Heart right ventricle (tissue), 16 donors: ENCODE data around the gene PANX2. TPM values are rescaled to one million over a fixed set of nuclear protein-coding genes. Genes with fewer than 3 reads are reported as not detected.
A peak's percentile ranks its signal among the peaks of the same experiment; 100 is the strongest.

ENCODE experiments used
- ATAC-seq, 8 donors: fragments of 200-7000 bp; cut with Tn5 transposase; one replicate each; pipeline ENCODE4 v1.9.1; 2020; ENCODE audit warnings: mild to moderate bottlenecking in 8 of 8, moderate library complexity in 8 of 8, moderate number of reproducible peaks in 1 of 8
- DNase-seq, 2 donors: peaks; one replicate each; pipeline ENCODE4 v3.0.0-alpha.2; 2020
- H3K27ac ChIP-seq, 10 donors: fragments of 200-600 bp; sonication (generic) in 2 of 10; one replicate each; pipeline versions ENCODE4 v1.5.0 to v1.8.0; 2020 to 2022; ENCODE audit warnings: mild to moderate bottlenecking in 3 of 10
- H3K27me3 ChIP-seq, 7 donors: fragments of 200-600 bp; one replicate each; pipeline ENCODE4 v1.8.0; 2021 to 2022; ENCODE audit warnings: mild to moderate bottlenecking in 2 of 7
- H3K36me3 ChIP-seq, 9 donors: fragments of 200-600 bp; sonication (generic) in 1 of 9; one replicate each; pipeline versions ENCODE4 v1.5.0 to v1.8.0; 2020 to 2022; ENCODE audit warnings: mild to moderate bottlenecking in 2 of 9
- H3K4me1 ChIP-seq, 9 donors: fragments of 200-600 bp; sonication (generic) in 1 of 9; one replicate each; pipeline versions ENCODE4 v1.5.0 to v1.8.0; 2020 to 2022; ENCODE audit warnings: mild to moderate bottlenecking in 4 of 9
- H3K4me3 ChIP-seq, 10 donors: fragments of 200-600 bp; sonication (generic) in 2 of 10; one replicate each; pipeline versions ENCODE4 v1.5.0 to v1.8.0; 2020 to 2022; ENCODE audit warnings: mild to moderate bottlenecking in 7 of 10, moderate library complexity in 2 of 10
- H3K9me3 ChIP-seq, 11 donors: fragments of 200-600 bp in 10 of 11; sonication (generic) in 2 of 11; one replicate each; pipeline versions ENCODE4 v1.5.0 to v1.8.0; 2013 to 2022; ENCODE audit warnings: mild to moderate bottlenecking in 2 of 11, control low read depth in 1 of 11, moderate library complexity in 1 of 11
- WGBS, 2 donors: extraction: QIAGEN DNeasy Blood & Tissue Kit; methylation state at CpG; one replicate each; pipeline ENCODE4 v1.1.7; 2013; ENCODE audit warnings: inconsistent platforms in 1 of 2; 5-methylcytosine and 5-hydroxymethylcytosine counted together
- intact Hi-C, 10 donors: fragments of 100-400 bp; cut with DNase I; formaldehyde crosslinking; loops; one replicate each; pipeline versions ENCODE4 v1.11.1 to v1.14.2; 2022
- polyA plus RNA-seq, 2 donors: library from polyadenylated mRNA; stranded (reverse); fragments of 200-250 nt; gene quantifications; one replicate each; pipeline ENCODE4 v1.2.3, GENCODE V29; 2013
- total RNA-seq, 10 donors: library from RNA; stranded (reverse); fragmentation: NEBNext Ultra II Directional in 3 of 10; extraction: Animal tissue kit (Norgen Biotek cat#: 25700) in 3 of 10; gene quantifications; one replicate each; pipeline versions ENCODE4 v1.2.1 to v1.2.4, GENCODE V29; 2021 to 2023
- TF ChIP-seq, protein P1 (sequence below), 9 donors: fragments of 200-600 bp; sonication (generic) in 2 of 9; IDR thresholded peaks; one replicate each; pipeline versions ENCODE4 v1.5.0 to v1.8.0; 2021 to 2022; ENCODE audit warnings: antibody characterized with exemption in 9 of 9, mild to moderate bottlenecking in 5 of 9, moderate library complexity in 1 of 9
- donor health status: Arrhythmogenic right ventricular cardiomyopathy.
- donor health status: ischemic (EF 13 %, LVEDD 7.1; RV severe dilation, severe dysfunction).
- donor health status: healthy with polysubstance abuse.
- donor health status: DM: no; HTN: yes; CAD: no.
- donor health status: DM: no; HTN: no; CAD: no.
- donor health status: ischemic (EF 25% LVEDD 6.9; RV normal size, moderate dysfunction).
- donor health status: ischemic (EF 25% LVEDD 5.7; RV mildly dilated, moderate dysfunction).
- donor health status: healthy.
- donor health status: DM: yes; HTN: yes; CAD: no.
- donor health status: Ischemic cardiomyopathy.
- donor health status: ischemic (EF 35%, LVEDD 5.7; RV mildly dilated, moderate dysfunction).
- donor health status: nonischemic (EF 11% LVEDD 7.7; RV severe dilation, severe dysfunction).
- donor health status: DM: yes; HTN: yes; CAD: no.
- donor health status: PGD.
- donor health status: ischemic (EF 29% LVEDD 5.4; RV normal size, mild dysfunction).
- donor health status: nonischemic (EF 23%, LVEDD 6.1; RV moderate dilation, normal function).

PANX2 gene
- total and polyA plus RNA-seq, 12 donors: 0.07 to 0.61 (median 0.21) TPM; not detected in 3

GRCh38 chr22:50192436-50193204 is 22.1 kb downstream of the PANX2 start:
- TF ChIP-seq, protein P1, sequence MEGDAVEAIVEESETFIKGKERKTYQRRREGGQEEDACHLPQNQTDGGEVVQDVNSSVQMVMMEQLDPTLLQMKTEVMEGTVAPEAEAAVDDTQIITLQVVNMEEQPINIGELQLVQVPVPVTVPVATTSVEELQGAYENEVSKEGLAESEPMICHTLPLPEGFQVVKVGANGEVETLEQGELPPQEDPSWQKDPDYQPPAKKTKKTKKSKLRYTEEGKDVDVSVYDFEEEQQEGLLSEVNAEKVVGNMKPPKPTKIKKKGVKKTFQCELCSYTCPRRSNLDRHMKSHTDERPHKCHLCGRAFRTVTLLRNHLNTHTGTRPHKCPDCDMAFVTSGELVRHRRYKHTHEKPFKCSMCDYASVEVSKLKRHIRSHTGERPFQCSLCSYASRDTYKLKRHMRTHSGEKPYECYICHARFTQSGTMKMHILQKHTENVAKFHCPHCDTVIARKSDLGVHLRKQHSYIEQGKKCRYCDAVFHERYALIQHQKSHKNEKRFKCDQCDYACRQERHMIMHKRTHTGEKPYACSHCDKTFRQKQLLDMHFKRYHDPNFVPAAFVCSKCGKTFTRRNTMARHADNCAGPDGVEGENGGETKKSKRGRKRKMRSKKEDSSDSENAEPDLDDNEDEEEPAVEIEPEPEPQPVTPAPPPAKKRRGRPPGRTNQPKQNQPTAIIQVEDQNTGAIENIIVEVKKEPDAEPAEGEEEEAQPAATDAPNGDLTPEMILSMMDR (IDR thresholded peaks at IDR 0.05): no peak
- WGBS, 2 donors: 82 to 90% methylated on average over 25 of the region's 25 CpGs
- peaks cover 0 to 54% (median 5%) of the 10 kb centered on the region in 9 donors for H3K36me3 ChIP-seq
- no peaks in the 10 kb centered on the region for H3K9me3 ChIP-seq
- ATAC-seq (no peak), DNase-seq (peak in 1 of 2 donors; percentile 23)
- no peaks in the 10 kb centered on the region for H3K27me3 ChIP-seq
- peak overlapping the region in 1 of 10 donors; percentile 63 for H3K4me3 ChIP-seq
- peaks cover 10 to 54% (median 31%) of the 10 kb centered on the region in 9 donors for H3K4me1 ChIP-seq
- intact Hi-C loops: loop anchor here in 1 of 10 donors (10.0 kb wide), 1 partner anchor 268 kb away; no protein-coding TSS in a partner anchor
- peak overlapping the region in 6 of 10 donors; percentile 19 to 97 (median 32) for H3K27ac ChIP-seq

DNA sequence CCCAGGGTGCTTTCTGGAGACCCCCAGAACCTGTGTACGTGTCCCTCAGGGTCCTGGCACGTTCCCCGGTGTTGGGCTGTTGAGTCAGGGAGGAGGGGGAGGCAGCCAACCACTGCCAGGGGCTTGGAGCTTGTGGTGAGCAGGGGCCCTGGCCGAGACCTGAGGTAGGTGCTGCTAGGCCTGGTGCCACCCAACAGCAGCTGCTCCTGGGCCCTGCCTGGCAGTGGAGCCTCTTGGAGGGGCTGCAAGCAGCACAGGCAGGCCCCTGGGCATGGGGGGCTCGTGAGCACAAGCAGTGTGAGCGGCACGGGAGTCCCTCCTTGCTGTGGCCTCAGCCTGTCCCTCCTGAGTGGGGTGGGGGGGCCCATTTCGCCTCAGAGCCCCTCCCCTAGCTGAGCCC is 23.1 kb downstream of the PANX2 start:
- Histone ChIP-seq H3K4me1 (peaks cover 10 to 47% (median 29%) of the 10 kb centered on the region in 9 donors), H3K36me3 (peaks cover 0 to 64% (median 5%) of the 10 kb centered on the region in 9 donors), H3K27me3 (no peaks in the 10 kb centered on the region), H3K4me3 (no peak overlapping the region), H3K9me3 (no peaks in the 10 kb centered on the region), H3K27ac (no peak overlapping the region)
- no peak for DNase-seq
- intact Hi-C loops: loop anchor here in 1 of 10 donors (10.0 kb wide), 1 partner anchor 269 kb away; no protein-coding TSS in a partner anchor
- TF ChIP-seq, protein P1 (IDR thresholded peaks at IDR 0.05): no peak
- no peak for ATAC-seq
- 84 to 89% methylated on average over 8 of the region's 8 CpGs for WGBS, 2 donors

GRCh38 chr22:50194037-50194805 is 23.7 kb downstream of the PANX2 start:
- Histone ChIP-seq H3K9me3 (no peaks in the 10 kb centered on the region), H3K27me3 (no peaks in the 10 kb centered on the region), H3K27ac (no peak overlapping the region), H3K36me3 (peaks cover 0 to 65% (median 5%) of the 10 kb centered on the region in 9 donors), H3K4me3 (no peak overlapping the region), H3K4me1 (peaks cover 8 to 41% (median 23%) of the 10 kb centered on the region in 9 donors)
- 92 to 93% methylated on average over 44 of the region's 44 CpGs for whole genome bisulfite sequencing, 2 donors
- TF ChIP-seq, protein P1 (IDR thresholded peaks at IDR 0.05): no peak
- intact Hi-C loops: loop anchor here in 1 of 10 donors (10.0 kb wide), 1 partner anchor 269 kb away; no protein-coding TSS in a partner anchor
- DNase-seq (no peak), ATAC-seq (no peak)

DNA sequence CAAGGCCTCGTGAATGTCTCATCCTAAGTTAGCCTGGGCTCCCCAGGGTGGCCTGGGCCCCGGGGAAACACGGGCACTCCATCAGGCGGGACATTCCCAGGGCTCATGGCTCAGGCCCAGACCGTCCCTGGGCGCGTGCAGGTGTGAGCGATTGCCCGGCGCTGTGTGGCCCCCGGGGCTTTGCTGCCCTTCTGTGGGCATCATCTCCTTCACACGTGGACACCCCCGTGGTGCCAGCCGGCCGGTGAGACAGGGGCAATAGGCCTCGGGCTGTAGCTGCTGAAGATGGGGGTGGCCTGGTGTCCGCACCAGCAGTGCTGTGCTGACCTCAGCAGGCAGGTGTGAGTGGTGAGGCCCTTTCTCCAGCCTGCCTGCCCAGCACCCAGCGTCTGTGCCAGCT is 25.7 kb downstream of the PANX2 start:
- Histone ChIP-seq H3K9me3 (no peaks in the 10 kb centered on the region), H3K4me3 (no peak overlapping the region), H3K36me3 (peaks cover 0 to 68% (median 5%) of the 10 kb centered on the region in 9 donors), H3K27me3 (no peaks in the 10 kb centered on the region), H3K27ac (no peak overlapping the region), H3K4me1 (peaks cover 4 to 30% (median 14%) of the 10 kb centered on the region in 9 donors)
- TF ChIP-seq, protein P1 (IDR thresholded peaks at IDR 0.05): no peak
- DNase-seq (no peak), ATAC-seq (no peak)
- 85 to 92% methylated on average over 18 of the region's 18 CpGs for WGBS, 2 donors
- intact Hi-C loops: loop anchor here in 1 of 10 donors (10.0 kb wide), 1 partner anchor 271 kb away; no protein-coding TSS in a partner anchor
